Measurements from ENCODE around the gene MARS1.

MARS1 gene

GRCh38 chr12:57534250-57534649 is 46.4 kb downstream of the MARS1 start:
- DNase-seq: no peak

DNA sequence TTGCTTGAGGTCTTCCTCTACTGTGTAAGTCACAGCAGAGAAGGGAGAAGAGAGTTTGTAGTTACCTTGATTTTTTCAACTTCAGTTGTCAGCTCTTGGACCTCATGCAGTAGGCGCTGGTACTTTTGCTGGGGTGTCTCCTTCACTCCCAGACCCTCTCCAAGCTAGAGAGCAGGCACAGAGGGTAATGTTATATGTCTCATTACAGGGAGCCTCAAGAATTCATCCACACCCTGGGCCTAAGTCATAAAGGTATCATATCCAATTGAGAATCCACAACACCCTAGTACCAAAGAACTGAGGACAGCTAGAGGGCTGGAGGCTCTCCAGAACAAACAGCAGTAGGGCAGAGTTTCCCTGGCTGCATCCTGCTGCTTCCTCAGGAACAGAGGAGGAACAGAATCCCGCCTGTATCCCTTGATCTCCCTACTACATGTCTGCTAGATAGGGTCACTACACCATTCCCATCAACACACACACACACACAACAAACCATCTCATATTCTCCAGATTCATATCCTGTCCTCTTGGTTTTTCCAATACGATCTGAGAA is 47.2 kb downstream of the MARS1 start:
- no peak for DNase-seq

DNA sequence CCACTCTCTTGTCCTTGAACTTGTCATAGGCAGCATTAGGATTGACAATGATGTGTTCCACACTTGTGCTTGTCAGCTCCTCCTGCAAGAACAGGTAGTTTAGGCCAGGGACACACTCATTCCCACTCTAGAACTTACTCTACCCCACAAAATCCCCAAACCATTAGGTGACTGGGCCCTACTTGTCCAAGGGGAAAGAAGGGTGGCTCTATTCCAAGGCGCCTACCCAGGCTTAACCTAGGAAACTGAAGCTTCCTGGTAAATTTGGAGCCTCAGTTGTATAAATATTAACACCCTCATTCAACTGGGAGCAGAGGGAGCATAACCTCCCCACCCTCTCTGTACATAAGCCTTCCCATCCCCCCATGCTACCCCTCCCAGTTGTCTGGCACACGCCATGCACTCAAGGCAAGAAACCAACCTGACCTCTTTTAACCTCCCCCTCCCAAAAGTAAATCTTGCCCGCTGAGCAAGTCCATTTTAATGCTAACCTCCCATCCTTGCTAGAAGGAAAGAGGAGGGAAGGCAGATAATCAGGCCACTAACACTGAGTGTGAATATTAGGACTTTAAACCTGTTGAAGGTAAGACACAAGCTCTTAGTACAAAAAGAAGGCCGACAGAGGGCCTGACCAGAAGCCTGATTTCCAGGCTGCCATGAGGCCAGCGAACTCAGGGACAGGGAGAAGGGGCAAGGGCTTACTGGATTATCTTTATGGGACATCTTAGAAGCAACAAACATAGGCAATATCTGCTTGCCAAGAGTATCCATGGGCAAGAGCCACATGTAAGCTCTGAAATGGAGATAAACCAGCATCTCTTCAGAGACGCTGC is 48.1 kb downstream of the MARS1 start:
- DNase-seq: no peak

GRCh38 chr12:57536597-57536942 is 48.7 kb downstream of the MARS1 start:
- no peak for DNase-seq

GRCh38 chr12:57539134-57539768 is 51.4 kb downstream of the MARS1 start:
- DNase-seq: no peak

DNA sequence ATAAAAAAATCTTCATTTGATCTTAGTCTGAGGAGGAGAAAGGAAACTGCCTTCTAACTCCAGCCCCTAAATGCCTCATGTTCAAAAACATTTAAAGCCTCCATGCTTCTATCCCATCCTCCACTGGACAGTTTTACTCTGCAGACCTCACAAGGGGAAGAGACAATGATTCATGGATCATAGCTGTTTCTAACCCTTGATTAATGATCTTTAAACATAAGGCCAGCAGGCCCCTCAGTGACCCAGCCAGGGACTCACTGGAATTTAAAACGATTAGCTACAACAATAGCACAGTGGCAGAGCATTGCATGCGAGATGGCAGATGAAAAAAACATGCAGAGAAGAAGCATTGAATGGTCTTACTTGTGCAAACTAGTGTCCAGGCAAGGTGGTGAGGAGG is 53.1 kb downstream of the MARS1 start:
- DNase-seq: no peak

DNA sequence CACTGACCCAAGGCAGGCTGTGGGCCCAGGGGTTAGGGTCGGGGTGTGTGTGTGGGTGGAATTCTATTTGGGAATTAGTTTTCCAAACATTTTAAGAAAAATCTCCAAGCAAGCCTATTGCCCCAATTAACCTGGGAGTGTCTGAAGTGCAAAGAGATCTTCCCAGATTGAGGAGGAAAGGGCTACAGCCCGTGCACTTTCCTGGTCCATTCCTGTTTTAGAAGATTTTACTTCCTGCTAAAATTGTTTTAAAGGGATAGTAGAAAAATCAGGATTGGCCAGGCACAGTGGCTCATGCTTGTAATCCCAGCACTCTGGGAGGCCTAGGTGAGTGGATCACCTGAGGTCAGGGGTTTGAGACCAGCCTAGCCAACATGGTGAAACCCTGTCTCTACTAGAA is 53.8 kb downstream of the MARS1 start:
- DNase-seq: no peak

GRCh38 chr12:57543581-57543980 is 55.7 kb downstream of the MARS1 start:
- DNase-seq: no peak

GRCh38 chr12:57545809-57546437 is 58.1 kb downstream of the MARS1 start:
- no peak for DNase-seq

- peak; percentile 83 to 87 for DNase-seq
Observed at GRCh38 chr12:57546438-57547287, 58.8 kb downstream of the MARS1 start, which contains the start of gene DCTN2. Gene DCTN2 (minus strand): TSS chr12:57547192. CDS start chr12:57547063, 129 bp downstream.

DNA sequence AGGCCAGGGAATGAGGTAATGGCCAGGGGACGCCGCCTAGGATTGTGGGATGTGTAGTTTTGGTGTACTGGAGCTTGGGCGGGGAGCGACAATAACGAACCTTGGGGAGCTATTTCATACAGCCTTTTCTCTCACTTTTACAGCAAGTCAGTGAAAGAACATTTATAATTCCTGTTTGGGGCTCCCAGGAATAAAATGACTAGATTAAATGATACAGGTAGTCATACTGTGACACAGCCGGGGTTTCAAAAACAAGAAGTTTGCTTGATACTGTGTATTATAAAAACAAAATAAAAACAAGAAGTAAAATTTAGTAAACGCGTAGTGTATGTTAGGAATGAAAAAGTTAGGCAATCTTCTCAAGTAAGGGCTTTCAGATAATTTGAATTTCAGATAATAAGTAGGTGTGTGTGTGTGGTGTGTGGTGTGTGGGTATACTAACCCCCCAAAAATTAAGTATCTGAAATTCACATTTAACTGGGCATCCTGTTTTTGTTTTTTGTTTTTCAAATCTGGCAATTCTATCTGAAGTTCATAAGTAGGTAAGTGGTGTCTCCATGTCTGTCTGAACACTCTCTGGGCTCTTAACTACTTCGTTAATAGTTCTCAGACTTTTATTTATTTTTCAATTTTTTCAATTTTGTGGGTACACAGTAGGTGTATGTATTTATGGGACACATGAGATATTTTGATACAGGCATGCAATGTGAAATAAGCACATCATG is 59.6 kb downstream of the MARS1 start:
- no peak for DNase-seq

GRCh38 chr12:57548013-57548315 is 60.1 kb downstream of the MARS1 start:
- DNase-seq: no peak

DNA sequence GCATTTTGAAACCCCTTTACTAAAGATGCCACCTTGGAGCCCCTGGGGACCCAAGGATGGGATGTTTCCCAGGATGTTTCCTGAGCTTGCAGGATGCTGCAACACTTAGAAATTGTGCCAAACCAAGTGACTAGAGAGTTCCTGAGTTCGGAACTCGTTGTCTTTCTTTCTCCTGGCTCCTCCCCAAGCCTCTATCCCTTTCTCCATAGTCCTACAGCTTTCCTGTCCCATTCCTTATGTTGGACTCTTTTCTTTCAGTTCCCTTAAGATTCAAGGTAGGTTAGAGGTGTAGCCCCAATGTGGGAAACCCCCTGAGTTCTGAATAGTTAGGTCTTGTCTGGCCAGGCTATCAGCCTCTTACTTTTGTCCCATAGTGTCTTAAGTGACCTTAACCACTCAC is 60.6 kb downstream of the MARS1 start:
- DNase-seq: no peak

- DNase-seq: no peak
Observed at GRCh38 chr12:57549203-57549908, 61.5 kb downstream of the MARS1 start.

DNA sequence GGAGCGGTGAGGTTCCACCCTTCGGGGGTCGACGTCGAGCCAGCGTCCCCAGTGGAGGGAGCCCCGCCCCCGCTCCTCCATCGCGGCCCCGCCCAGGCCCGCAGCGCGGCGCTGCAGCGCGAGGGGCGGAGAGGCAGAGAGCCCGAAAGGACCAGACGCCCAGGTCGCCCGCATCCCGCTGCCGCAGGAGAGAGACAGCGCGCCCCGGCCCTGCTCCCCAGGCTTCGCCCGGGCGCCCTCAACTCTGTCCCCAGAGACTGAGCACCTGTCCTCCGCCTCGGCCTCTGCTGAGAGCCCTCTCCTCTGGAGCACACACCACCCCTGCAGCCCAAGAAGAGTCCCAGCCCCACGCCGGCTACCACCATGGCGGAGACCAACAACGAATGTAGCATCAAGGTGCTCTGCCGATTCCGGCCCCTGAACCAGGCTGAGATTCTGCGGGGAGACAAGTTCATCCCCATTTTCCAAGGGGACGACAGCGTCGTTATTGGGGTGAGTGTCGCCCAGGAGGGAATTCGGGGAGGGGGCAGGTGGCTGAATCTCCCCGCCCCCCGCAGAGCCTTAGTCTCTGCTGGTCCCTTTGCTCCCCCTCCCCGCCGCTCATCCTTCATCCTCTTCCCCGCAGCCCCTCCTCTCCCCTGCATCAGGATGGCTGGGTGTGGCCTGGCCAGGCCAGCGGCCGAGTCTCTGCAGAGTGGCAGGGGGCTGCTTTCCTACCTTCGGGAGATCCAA is 62.2 kb downstream of the MARS1 start, which contains the start of gene KIF5A:
Gene KIF5A, plus strand, starts transcription at position 136 of the 732 bp plus-strand sequence. Its CDS starts 228 bp downstream, at position 364.
- DNase-seq: peak; percentile 34 to 45

GRCh38 chr12:57550641-57551549 is 63.0 kb downstream of the MARS1 start:
- no peak for DNase-seq

- DNase-seq: no peak
Observed at GRCh38 chr12:57551637-57552305, 63.9 kb downstream of the MARS1 start.

DNA sequence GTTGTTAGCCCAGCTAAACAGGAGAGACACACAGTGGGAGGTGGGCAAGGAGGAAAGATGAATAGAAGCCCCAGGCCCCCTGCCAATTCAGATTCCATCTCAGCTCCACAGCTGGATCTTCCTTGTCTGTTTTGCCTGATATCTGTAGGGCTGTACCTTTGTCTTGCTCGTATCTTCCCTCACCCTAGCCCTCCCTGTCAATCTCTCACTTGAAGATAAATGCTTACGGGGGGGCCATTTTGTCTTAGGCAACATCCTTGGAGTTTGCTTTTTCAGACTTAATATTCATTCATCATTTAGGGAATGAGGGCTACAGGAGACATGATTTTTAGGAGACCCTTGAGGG is 64.4 kb downstream of the MARS1 start:
- DNase-seq: no peak

- no peak for DNase-seq
Observed at GRCh38 chr12:57552835-57553313, 65.0 kb downstream of the MARS1 start.

Measured in NCI-H187 (cell line).